PFSK-1 (cell line): Measurements from ENCODE around the gene CAMK4.

Experiments used
- POLR2AphosphoS5 ChIP-seq: IDR thresholded peaks from 2 replicates; pipeline ENCODE4 v1.6.1; 2012; ENCODE audit warnings: low read depth, mild to moderate bottlenecking, control low read depth, low read length, moderate library complexity
- SIN3A ChIP-seq: IDR thresholded peaks from 2 replicates; pipeline ENCODE4 v1.6.1; 2012; ENCODE audit warnings: mild to moderate bottlenecking, low read length, moderate library complexity, borderline replicate concordance; ENCODE audit not compliant: insufficient read depth
- TAF1 ChIP-seq: IDR thresholded peaks from 2 replicates; pipeline ENCODE4 v1.6.1; 2012; ENCODE audit warnings: low read length, control low read depth, borderline replicate concordance; ENCODE audit not compliant: insufficient read depth

- no peak for TF ChIP-seq POLR2AphosphoS5
- TF ChIP-seq SIN3A = no peak
- no peak for TF ChIP-seq TAF1
Observed at GRCh38 chr5:111256128-111256527, 31.9 kb downstream of the CAMK4 start.
